IPS-NIHi7 (cell line): ENCODE results near the gene RBM23.

Source experiments
- DNase-seq: peaks from one replicate; pipeline ENCODE4 v3.0.0; 2012; ENCODE audit warnings: mixed read lengths; ENCODE audit errors: extremely low spot score

The RBM23 gene

GRCh38 chr14:22844221-22845102 lies 74.5 kb downstream of the RBM23 start:
- no peak for DNase-seq
